ENCODE data around the gene EEA1. TPM values are rescaled to one million over a fixed set of nuclear protein-coding genes. Genes with fewer than 3 reads are reported as not detected.

EEA1 gene
- total RNA-seq, 6 experiments from 2014 or later = 8.9 to 20.3 (median 16.3) TPM

GRCh38 chr12:92739113-92739512 lies 190.0 kb downstream of the EEA1 start:
- no peaks in the 10 kb centered on the region for H3K9me3 ChIP-seq
- peaks cover 0 to 6% (median 0%) of the 10 kb centered on the region in 4 donors for H3K4me1 ChIP-seq
- intact Hi-C loops (cut with DNase I) = no loop called here
- no peaks in the 10 kb centered on the region for H3K27me3 ChIP-seq
- DNase-seq = no peak
- WGBS (ENCODE audit: insufficient coverage, low coverage, low lambda C conversion rate, missing lambda C conversion rate) = 100% methylated on average over 3 of the region's 4 CpGs
- no peak for ATAC-seq
- H3K27ac ChIP-seq = no peak overlapping the region
- TF ChIP-seq, protein P1, sequence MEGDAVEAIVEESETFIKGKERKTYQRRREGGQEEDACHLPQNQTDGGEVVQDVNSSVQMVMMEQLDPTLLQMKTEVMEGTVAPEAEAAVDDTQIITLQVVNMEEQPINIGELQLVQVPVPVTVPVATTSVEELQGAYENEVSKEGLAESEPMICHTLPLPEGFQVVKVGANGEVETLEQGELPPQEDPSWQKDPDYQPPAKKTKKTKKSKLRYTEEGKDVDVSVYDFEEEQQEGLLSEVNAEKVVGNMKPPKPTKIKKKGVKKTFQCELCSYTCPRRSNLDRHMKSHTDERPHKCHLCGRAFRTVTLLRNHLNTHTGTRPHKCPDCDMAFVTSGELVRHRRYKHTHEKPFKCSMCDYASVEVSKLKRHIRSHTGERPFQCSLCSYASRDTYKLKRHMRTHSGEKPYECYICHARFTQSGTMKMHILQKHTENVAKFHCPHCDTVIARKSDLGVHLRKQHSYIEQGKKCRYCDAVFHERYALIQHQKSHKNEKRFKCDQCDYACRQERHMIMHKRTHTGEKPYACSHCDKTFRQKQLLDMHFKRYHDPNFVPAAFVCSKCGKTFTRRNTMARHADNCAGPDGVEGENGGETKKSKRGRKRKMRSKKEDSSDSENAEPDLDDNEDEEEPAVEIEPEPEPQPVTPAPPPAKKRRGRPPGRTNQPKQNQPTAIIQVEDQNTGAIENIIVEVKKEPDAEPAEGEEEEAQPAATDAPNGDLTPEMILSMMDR (IDR thresholded peaks at IDR 0.05) = no peak
- TF ChIP-seq POLR2A (IDR thresholded peaks at IDR 0.05) = no peak
- no peaks in the 10 kb centered on the region for H3K36me3 ChIP-seq
- H3K4me3 ChIP-seq = no peak overlapping the region

GRCh38 chr12:92737855-92738850 lies 190.9 kb downstream of the EEA1 start:
- Histone ChIP-seq H3K27ac (no peak overlapping the region), H3K27me3 (no peaks in the 10 kb centered on the region), H3K4me3 (no peak overlapping the region), H3K9me3 (no peaks in the 10 kb centered on the region), H3K4me1 (peaks cover 0 to 6% (median 0%) of the 10 kb centered on the region in 4 donors), H3K36me3 (no peaks in the 10 kb centered on the region)
- intact Hi-C loops (cut with DNase I) = no loop called here
- no peak for TF ChIP-seq POLR2A (IDR thresholded peaks at IDR 0.05)
- TF ChIP-seq, protein P1 (IDR thresholded peaks at IDR 0.05) = no peak
- ATAC-seq (no peak), DNase-seq (no peak)
- WGBS (ENCODE audit: insufficient coverage, low coverage, low lambda C conversion rate, missing lambda C conversion rate) = 80% methylated on average over 3 of the region's 7 CpGs

- no peak overlapping the region for H3K27ac ChIP-seq
- no peaks in the 10 kb centered on the region for H3K36me3 ChIP-seq
- DNase-seq (no peak), ATAC-seq (no peak)
- intact Hi-C loops (cut with DNase I) = no loop called here
- H3K27me3 ChIP-seq = no peaks in the 10 kb centered on the region
- H3K4me3 ChIP-seq = no peak overlapping the region
- H3K4me1 ChIP-seq = peaks cover 0 to 6% (median 0%) of the 10 kb centered on the region in 4 donors
- WGBS (ENCODE audit: insufficient coverage, low coverage, low lambda C conversion rate, missing lambda C conversion rate) = 69% methylated on average over 6 of the region's 6 CpGs
- no peak for TF ChIP-seq POLR2A (IDR thresholded peaks at IDR 0.05)
- TF ChIP-seq, protein P1 (IDR thresholded peaks at IDR 0.05) = no peak
- H3K9me3 ChIP-seq = no peaks in the 10 kb centered on the region
These were observed 192.5 kb downstream of the EEA1 start for GRCh38 chr12:92736605-92737004.

DNA sequence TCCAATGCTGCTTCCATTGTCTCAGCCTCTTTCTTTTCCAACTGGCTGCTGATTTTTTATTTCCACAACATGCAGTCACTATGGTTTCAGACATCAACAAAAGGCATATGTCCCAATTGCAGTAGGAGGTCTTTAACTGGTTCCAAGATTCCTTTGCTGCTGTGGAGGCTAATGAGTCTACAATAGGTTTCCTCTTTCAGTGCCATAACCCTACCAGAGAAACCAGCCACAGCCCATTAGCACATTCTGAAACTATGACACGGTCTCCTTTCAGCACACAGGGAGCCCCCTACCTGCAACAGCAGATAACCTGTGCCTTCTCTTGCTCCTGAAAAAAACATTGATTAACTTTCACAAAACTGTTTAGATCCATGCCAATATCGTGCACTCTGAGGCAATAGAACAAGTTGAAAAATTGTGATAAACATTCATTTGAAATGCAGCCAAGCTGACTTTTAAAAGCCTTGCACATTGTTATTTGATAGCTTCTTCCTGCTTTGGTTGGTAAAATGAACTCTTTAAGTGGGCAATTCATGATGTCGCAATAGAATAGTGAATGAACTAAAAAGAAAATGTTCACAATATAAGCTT lies 193.9 kb downstream of the EEA1 start:
- DNase-seq = no peak
- Histone ChIP-seq H3K4me1 (peaks cover 0 to 6% (median 0%) of the 10 kb centered on the region in 4 donors), H3K36me3 (no peaks in the 10 kb centered on the region), H3K4me3 (no peak overlapping the region), H3K27me3 (no peaks in the 10 kb centered on the region), H3K9me3 (no peaks in the 10 kb centered on the region), H3K27ac (no peak overlapping the region)
- peak; percentile 51 to 82 (median 56) for ATAC-seq
- intact Hi-C loops (cut with DNase I) = no loop called here
- TF ChIP-seq POLR2A (IDR thresholded peaks at IDR 0.05) = no peak
- TF ChIP-seq, protein P1 (IDR thresholded peaks at IDR 0.05) = no peak
- 13% methylated on average over 3 of the region's 3 CpGs for WGBS (ENCODE audit: insufficient coverage, low coverage, low lambda C conversion rate, missing lambda C conversion rate)

Measured in right lobe of liver (tissue), 6 donors.